HCT116 (cell line): ENCODE measurements around the gene HSD17B10. TPM values are rescaled to one million over a fixed set of nuclear protein-coding genes. Genes with fewer than 3 reads are reported as not detected.

Source experiments
- ATAC-seq: fragments of 200-7000 bp; cut with Tn5 transposase; 2 replicates; pipeline ENCODE4 v1.9.1; 2020; ENCODE audit warnings: mild to moderate bottlenecking, moderate library complexity
- BruUV-seq: library from RNA; stranded (reverse); fragments of 400-500 nt; replicated peaks from 2 replicates; lab custom pipeline; 2021; lab: Mats Ljungman, UMichigan
- CTCF ChIA-PET: fragments of 300-600 bp; sonication (Branson Sonifier 250); formaldehyde crosslinking; loops from one replicate; lab custom pipeline; 2021; ENCODE audit warnings: antibody characterized with exemption; lab: Charles Lee
- POLR2A ChIA-PET: fragments of 300-600, 350-600 bp; sonication (Branson Sonifier 250); formaldehyde crosslinking; loops from one replicate; lab custom pipeline; 2021; ENCODE audit warnings: antibody characterized with exemption; lab: Charles Lee
- RAD21 ChIA-PET, 2 experiments: fragments of 300-600 bp; sonication (Branson Sonifier 250); formaldehyde crosslinking; loops; one replicate each; lab custom pipeline; 2023; ENCODE audit warnings: low total read pairs in 2 of 2; ENCODE audit not compliant: uncharacterized antibody in 2 of 2, unreplicated experiment in 2 of 2, low non-redundant PET in 1 of 2; lab: Charles Lee
- DNase-seq: peaks from one replicate; pipeline ENCODE4 v3.0.0-alpha.2; 2010; ENCODE audit warnings: low read depth, low spot score
- H2AFZ ChIP-seq: fragments of 200-600 bp; shearing (Covaris generic), sonication (generic); 2 replicates; pipeline ENCODE4 v1.6.1; 2017; ENCODE audit warnings: low read depth, mixed run types, mixed read lengths, antibody characterized with exemption, low read length; ENCODE audit not compliant: poor library complexity, severe bottlenecking
- H3K27ac ChIP-seq: 2 replicates; pipeline ENCODE4 v1.5.1; 2012; ENCODE audit warnings: low read depth, low read length
- H3K27me3 ChIP-seq: fragments of 200-600 bp; sonication (generic); 2 replicates; pipeline ENCODE4 v1.6.1; 2016; ENCODE audit warnings: mixed run types, low read length, mixed read lengths; ENCODE audit not compliant: insufficient read depth
- H3K36me3 ChIP-seq, 2 experiments: fragments of 200-500 bp in 1 of 2; fragments of 200-600 bp in 1 of 2; sonication (Bioruptor generic) in 1 of 2; sonication (generic) in 1 of 2; 2 replicates each; pipeline versions ENCODE4 v1.5.1 to v1.6.1; 2014 to 2016; ENCODE audit warnings: low read length in 2 of 2, inconsistent platforms in 1 of 2, mixed read lengths in 1 of 2, mixed run types in 1 of 2; ENCODE audit not compliant: insufficient read depth in 2 of 2, control insufficient read depth in 1 of 2
- H3K4me1 ChIP-seq, 2 experiments: fragments of 200-600 bp in 1 of 2; sonication (generic) in 1 of 2; 2 replicates each; pipeline versions ENCODE4 v1.5.1 to v1.6.1; 2012 to 2017; ENCODE audit warnings: low read length in 2 of 2, inconsistent platforms in 1 of 2, mild to moderate bottlenecking in 1 of 2, mixed read lengths in 1 of 2, mixed run types in 1 of 2, moderate library complexity in 1 of 2; ENCODE audit not compliant: insufficient read depth in 2 of 2, control insufficient read depth in 1 of 2
- H3K4me2 ChIP-seq: fragments of 200-600 bp; sonication (generic); 2 replicates; pipeline ENCODE4 v1.6.1; 2017; ENCODE audit warnings: mixed run types, low read length, mixed read lengths
- H3K4me3 ChIP-seq, 2 experiments: fragments of 200-600 bp in 1 of 2; sonication (generic) in 1 of 2; replicated peaks in 1 of 2; 2 replicates each; pipeline ENCODE4 v1.5.1; 2011 to 2016; ENCODE audit warnings: low read length in 2 of 2, control low read depth in 1 of 2, low read depth in 1 of 2, mild to moderate bottlenecking in 1 of 2, mixed read lengths in 1 of 2, mixed run types in 1 of 2
- H3K79me2 ChIP-seq: fragments of 200-600 bp; sonication (generic); 2 replicates; pipeline ENCODE4 v1.6.1; 2017; ENCODE audit warnings: mild to moderate bottlenecking, mixed run types, low read length, moderate library complexity, mixed read lengths; ENCODE audit not compliant: insufficient read depth
- H3K9ac ChIP-seq: fragments of 200-600 bp; sonication (generic); 2 replicates; pipeline ENCODE4 v1.6.1; 2016; ENCODE audit warnings: low read length, mixed read lengths
- H3K9me2 ChIP-seq: fragments of 200-600 bp; sonication (generic), shearing (Covaris generic); 2 replicates; pipeline ENCODE4 v1.6.1; 2017; ENCODE audit warnings: mixed run types, mild to moderate bottlenecking, moderate library complexity; ENCODE audit not compliant: insufficient read depth
- H3K9me3 ChIP-seq, 2 experiments: fragments of 200-500 bp in 1 of 2; fragments of 200-600 bp in 1 of 2; sonication (Bioruptor generic) in 1 of 2; sonication (generic) in 1 of 2; 2 replicates each; pipeline ENCODE4 v1.6.1; 2014 to 2017; ENCODE audit warnings: low read length in 2 of 2, mixed read lengths in 2 of 2, inconsistent platforms in 1 of 2, low read depth in 1 of 2, mild to moderate bottlenecking in 1 of 2, mixed run types in 1 of 2, moderate library complexity in 1 of 2; ENCODE audit not compliant: control insufficient read depth in 1 of 2, insufficient read depth in 1 of 2
- H4K20me1 ChIP-seq: fragments of 200-600 bp; sonication (generic), shearing (Covaris generic); 2 replicates; pipeline ENCODE4 v1.6.1; 2017; ENCODE audit warnings: mixed run types, mild to moderate bottlenecking, moderate library complexity; ENCODE audit not compliant: insufficient read depth
- intact Hi-C: fragments of 100-400 bp; cut with micrococcal nuclease; formaldehyde crosslinking; loops from 2 replicates; pipeline ENCODE4 v1.10.0; 2022
- total RNA-seq: library from RNA; stranded (reverse); gene quantifications from one replicate; pipeline ENCODE4 v1.2.1, GENCODE V29; 2021; ENCODE audit not compliant: unreplicated experiment
- TF ChIP-seq, protein P1 (sequence below): IDR thresholded peaks from 2 replicates; pipeline ENCODE4 v1.6.1; 2012; ENCODE audit warnings: low read depth
- TF ChIP-seq, protein P2 (sequence below), 3 experiments: fragments of 200-600 bp in 1 of 3; sonication (generic) in 1 of 3; IDR thresholded peaks in 2 of 3; conservative IDR thresholded peaks in 1 of 3; 2 replicates each; pipeline ENCODE4 v1.5.1; 2012 to 2017; ENCODE audit warnings: low read depth in 2 of 3, low read length in 2 of 3, antibody characterized with exemption in 1 of 3, borderline replicate concordance in 1 of 3, control low read depth in 1 of 3, mild to moderate bottlenecking in 1 of 3, mixed read lengths in 1 of 3, mixed run types in 1 of 3, moderate library complexity in 1 of 3; ENCODE audit not compliant: insufficient read depth in 1 of 3

Gene HSD17B10
- total RNA-seq, 1 experiment from 2014 or later, result 94.4 TPM

DNA sequence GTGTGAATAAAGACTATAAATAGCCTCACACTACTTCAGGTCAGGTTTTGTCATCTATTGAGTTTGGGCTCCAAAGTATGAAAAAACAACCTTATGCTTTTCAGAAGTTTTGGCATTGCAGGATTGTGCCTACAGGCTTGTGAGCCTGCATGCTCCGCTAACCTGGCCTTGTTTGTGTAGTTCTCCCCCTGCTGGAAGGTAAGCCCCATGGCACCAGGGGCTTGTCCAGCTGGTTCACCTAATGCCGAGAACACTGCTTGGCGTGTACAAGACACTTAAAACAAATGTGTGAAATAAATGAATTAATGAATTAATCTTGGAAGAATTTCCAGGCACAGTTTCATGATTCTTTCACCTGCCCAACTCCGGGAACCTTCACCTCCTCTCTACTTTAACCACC lies 1.8 kb upstream of the HSD17B10 start:
- peak; percentile 62 for ATAC-seq
- RAD21 ChIA-PET, result no interaction called here

More for the DNA sequence above, 1.8 kb upstream of the HSD17B10 start:
- no peak overlapping the region for H3K9ac ChIP-seq
- TF ChIP-seq, protein P1, sequence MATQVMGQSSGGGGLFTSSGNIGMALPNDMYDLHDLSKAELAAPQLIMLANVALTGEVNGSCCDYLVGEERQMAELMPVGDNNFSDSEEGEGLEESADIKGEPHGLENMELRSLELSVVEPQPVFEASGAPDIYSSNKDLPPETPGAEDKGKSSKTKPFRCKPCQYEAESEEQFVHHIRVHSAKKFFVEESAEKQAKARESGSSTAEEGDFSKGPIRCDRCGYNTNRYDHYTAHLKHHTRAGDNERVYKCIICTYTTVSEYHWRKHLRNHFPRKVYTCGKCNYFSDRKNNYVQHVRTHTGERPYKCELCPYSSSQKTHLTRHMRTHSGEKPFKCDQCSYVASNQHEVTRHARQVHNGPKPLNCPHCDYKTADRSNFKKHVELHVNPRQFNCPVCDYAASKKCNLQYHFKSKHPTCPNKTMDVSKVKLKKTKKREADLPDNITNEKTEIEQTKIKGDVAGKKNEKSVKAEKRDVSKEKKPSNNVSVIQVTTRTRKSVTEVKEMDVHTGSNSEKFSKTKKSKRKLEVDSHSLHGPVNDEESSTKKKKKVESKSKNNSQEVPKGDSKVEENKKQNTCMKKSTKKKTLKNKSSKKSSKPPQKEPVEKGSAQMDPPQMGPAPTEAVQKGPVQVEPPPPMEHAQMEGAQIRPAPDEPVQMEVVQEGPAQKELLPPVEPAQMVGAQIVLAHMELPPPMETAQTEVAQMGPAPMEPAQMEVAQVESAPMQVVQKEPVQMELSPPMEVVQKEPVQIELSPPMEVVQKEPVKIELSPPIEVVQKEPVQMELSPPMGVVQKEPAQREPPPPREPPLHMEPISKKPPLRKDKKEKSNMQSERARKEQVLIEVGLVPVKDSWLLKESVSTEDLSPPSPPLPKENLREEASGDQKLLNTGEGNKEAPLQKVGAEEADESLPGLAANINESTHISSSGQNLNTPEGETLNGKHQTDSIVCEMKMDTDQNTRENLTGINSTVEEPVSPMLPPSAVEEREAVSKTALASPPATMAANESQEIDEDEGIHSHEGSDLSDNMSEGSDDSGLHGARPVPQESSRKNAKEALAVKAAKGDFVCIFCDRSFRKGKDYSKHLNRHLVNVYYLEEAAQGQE, result no peak
- TF ChIP-seq, protein P2, sequence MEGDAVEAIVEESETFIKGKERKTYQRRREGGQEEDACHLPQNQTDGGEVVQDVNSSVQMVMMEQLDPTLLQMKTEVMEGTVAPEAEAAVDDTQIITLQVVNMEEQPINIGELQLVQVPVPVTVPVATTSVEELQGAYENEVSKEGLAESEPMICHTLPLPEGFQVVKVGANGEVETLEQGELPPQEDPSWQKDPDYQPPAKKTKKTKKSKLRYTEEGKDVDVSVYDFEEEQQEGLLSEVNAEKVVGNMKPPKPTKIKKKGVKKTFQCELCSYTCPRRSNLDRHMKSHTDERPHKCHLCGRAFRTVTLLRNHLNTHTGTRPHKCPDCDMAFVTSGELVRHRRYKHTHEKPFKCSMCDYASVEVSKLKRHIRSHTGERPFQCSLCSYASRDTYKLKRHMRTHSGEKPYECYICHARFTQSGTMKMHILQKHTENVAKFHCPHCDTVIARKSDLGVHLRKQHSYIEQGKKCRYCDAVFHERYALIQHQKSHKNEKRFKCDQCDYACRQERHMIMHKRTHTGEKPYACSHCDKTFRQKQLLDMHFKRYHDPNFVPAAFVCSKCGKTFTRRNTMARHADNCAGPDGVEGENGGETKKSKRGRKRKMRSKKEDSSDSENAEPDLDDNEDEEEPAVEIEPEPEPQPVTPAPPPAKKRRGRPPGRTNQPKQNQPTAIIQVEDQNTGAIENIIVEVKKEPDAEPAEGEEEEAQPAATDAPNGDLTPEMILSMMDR (IDR thresholded peaks at IDR 0.05 in 2 of 3, conservative IDR thresholded peaks at IDR 0.05 in 1 of 3; ENCODE audit: borderline replicate concordance in 1 of 3, insufficient read depth in 1 of 3, low read depth in 2 of 3, low read length in 2 of 3), result peak in 2 of 3 experiments; percentile 64 to 81; a peak in 4 of 6 replicates
- TF ChIP-seq, all 23 proteins: peak for 1
- H3K4me1 ChIP-seq, result peaks cover 7 to 23% of the 10 kb centered on the region in 2 experiments
- intact Hi-C loops, result no loop called here
- no TSS peak for BruUV-seq
- ChIA-PET POLR2A (interaction anchor here (2.4 kb wide), 1 partner anchor 14 kb away, joined by 11 read pairs; the partner anchor contains the start of genes RIBC1 and SMC1A), CTCF (interaction anchor here (0.7 to 1.4 kb wide), 5 partner anchors 10 to 142 kb away, joined by 3 to 9 read pairs (median 4); no protein-coding TSS in a partner anchor)
- H3K9me3 ChIP-seq, result no peaks in the 10 kb centered on the region
- H3K4me2 ChIP-seq, result peak overlapping the region; percentile 7; the same call in 1 of the 2 replicates
- peak overlapping the region; percentile 56 for H2AFZ ChIP-seq
- DNase-seq, result peak; percentile 51
- H3K9me2 ChIP-seq, result no peaks in the 10 kb centered on the region
- H3K36me3 ChIP-seq, result no peaks in the 10 kb centered on the region
- peaks cover 10% of the 10 kb centered on the region; the same call in 1 of the 2 replicates for H3K79me2 ChIP-seq
- no peaks in the 10 kb centered on the region for H4K20me1 ChIP-seq
- H3K27me3 ChIP-seq, result no peaks in the 10 kb centered on the region
- H3K27ac ChIP-seq, result no peak overlapping the region
- no peak overlapping the region for H3K4me3 ChIP-seq
